ENCODE results near the gene USP15. TPM values are rescaled to one million over a fixed set of nuclear protein-coding genes. Genes with fewer than 3 reads are reported as not detected.
A peak's percentile ranks its signal among the peaks of the same experiment; 100 is the strongest.

Gene USP15
- total and polyA plus RNA-seq, 7 experiments from 2014 or later = 72.5 to 224 (median 175) TPM

GRCh38 chr12:62233805-62234204 lies 26.4 kb upstream of the USP15 start:
- peaks cover 0 to 28% (median 8%) of the 10 kb centered on the region in 11 donors for H3K9me3 Mint-ChIP-seq
- Histone ChIP-seq H3K4me1 (ENCODE audit: control insufficient read depth in 2 of 2, insufficient read depth in 2 of 2, low read length in 2 of 2) (no peaks in the 10 kb centered on the region), H3K27me3 (ENCODE audit: control insufficient read depth in 2 of 2, insufficient read depth in 2 of 2, low read length in 2 of 2) (peaks cover 0 to 4% of the 10 kb centered on the region in 2 donors), H3K4me3 (ENCODE audit: low read length) (no peak overlapping the region), H3K36me3 (ENCODE audit: control insufficient read depth in 2 of 3, insufficient read depth in 3 of 3, low read length in 3 of 3) (no peaks in the 10 kb centered on the region), H3K9me3 (ENCODE audit: control insufficient read depth in 2 of 3, low read length in 3 of 3) (no peaks in the 10 kb centered on the region), H3K27ac (ENCODE audit: low read depth, low read length) (no peak overlapping the region)
- no peak overlapping the region for H3K27ac Mint-ChIP-seq
- intact Hi-C loops (cut with micrococcal nuclease) = no loop called here
- ChIA-PET CTCF (no interaction called here), POLR2A (no interaction called here)
- no peaks in the 10 kb centered on the region for H3K4me1 Mint-ChIP-seq
- H3K27me3 Mint-ChIP-seq = peaks cover 0 to 25% (median 0%) of the 10 kb centered on the region in 5 donors
- H3K36me3 Mint-ChIP-seq = peaks cover 0 to 10% (median 8%) of the 10 kb centered on the region in 5 donors
- no peak for ATAC-seq
- DNase-seq = no peak
- H3K4me3 Mint-ChIP-seq = no peak overlapping the region

- H3K9me3 Mint-ChIP-seq = peaks cover 0 to 18% (median 8%) of the 10 kb centered on the region in 11 donors
- intact Hi-C loops (cut with micrococcal nuclease) = no loop called here
- peaks cover 0 to 6% (median 4%) of the 10 kb centered on the region in 7 donors for H3K4me1 Mint-ChIP-seq
- CTCF ChIA-PET = no interaction called here
- no peak overlapping the region for H3K27ac Mint-ChIP-seq
- no peaks in the 10 kb centered on the region for H3K9me3 ChIP-seq (ENCODE audit: control insufficient read depth in 2 of 3, low read length in 3 of 3)
- no peaks in the 10 kb centered on the region for H3K36me3 ChIP-seq (ENCODE audit: control insufficient read depth in 2 of 3, insufficient read depth in 3 of 3, low read length in 3 of 3)
- peaks cover 0 to 12% (median 6%) of the 10 kb centered on the region in 5 donors for H3K36me3 Mint-ChIP-seq
- POLR2A ChIA-PET = interaction anchor here (1.3 kb wide), 1 partner anchor 12 kb away, joined by 3 read pairs; no protein-coding TSS in a partner anchor
- ATAC-seq = no peak
- no peak overlapping the region for H3K4me3 ChIP-seq (ENCODE audit: low read length)
- H3K27me3 ChIP-seq (ENCODE audit: control insufficient read depth in 2 of 2, insufficient read depth in 2 of 2, low read length in 2 of 2) = peaks cover 0 to 4% of the 10 kb centered on the region in 2 donors
- peaks cover 0 to 35% (median 6%) of the 10 kb centered on the region in 5 donors for H3K27me3 Mint-ChIP-seq
- no peaks in the 10 kb centered on the region for H3K4me1 ChIP-seq (ENCODE audit: control insufficient read depth in 2 of 2, insufficient read depth in 2 of 2, low read length in 2 of 2)
- H3K4me3 Mint-ChIP-seq = no peak overlapping the region
- no peak for DNase-seq
- no peak overlapping the region for H3K27ac ChIP-seq (ENCODE audit: low read depth, low read length)
Observed at GRCh38 chr12:62239571-62239970, 20.6 kb upstream of the USP15 start.

- Histone ChIP-seq H3K4me3 (ENCODE audit: low read length) (no peak overlapping the region), H3K9me3 (ENCODE audit: control insufficient read depth in 2 of 3, low read length in 3 of 3) (no peaks in the 10 kb centered on the region), H3K27me3 (ENCODE audit: control insufficient read depth in 2 of 2, insufficient read depth in 2 of 2, low read length in 2 of 2) (no peaks in the 10 kb centered on the region), H3K36me3 (ENCODE audit: control insufficient read depth in 2 of 3, insufficient read depth in 3 of 3, low read length in 3 of 3) (no peaks in the 10 kb centered on the region), H3K4me1 (ENCODE audit: control insufficient read depth in 2 of 2, insufficient read depth in 2 of 2, low read length in 2 of 2) (peaks cover 0 to 18% of the 10 kb centered on the region in 2 donors), H3K27ac (ENCODE audit: low read depth, low read length) (no peak overlapping the region)
- H3K4me3 Mint-ChIP-seq = no peak overlapping the region
- H3K9me3 Mint-ChIP-seq = peaks cover 0 to 2% (median 0%) of the 10 kb centered on the region in 11 donors
- peaks cover 17 to 33% (median 31%) of the 10 kb centered on the region in 7 donors for H3K4me1 Mint-ChIP-seq
- POLR2A ChIA-PET = no interaction called here
- CTCF ChIA-PET = interaction anchor here (0.6 to 1.0 kb wide), 3 partner anchors 11 to 37 kb away, joined by 3 read pairs; no protein-coding TSS in a partner anchor
- H3K36me3 Mint-ChIP-seq = peaks cover 0 to 19% (median 0%) of the 10 kb centered on the region in 5 donors
- peaks cover 0 to 5% (median 0%) of the 10 kb centered on the region in 5 donors for H3K27me3 Mint-ChIP-seq
- H3K27ac Mint-ChIP-seq = no peak overlapping the region
- DNase-seq (no peak), ATAC-seq (no peak)
- intact Hi-C loops (cut with micrococcal nuclease) = no loop called here
Observed at GRCh38 chr12:62247281-62248045, 12.7 kb upstream of the USP15 start.

- ChIA-PET POLR2A (interaction anchor here (1.1 kb wide), 1 partner anchor 11 kb away, joined by 5 read pairs; no protein-coding TSS in a partner anchor), CTCF (interaction anchor here (0.6 kb wide), 1 partner anchor 56 kb away, joined by 3 read pairs; no protein-coding TSS in a partner anchor)
- H3K4me3 ChIP-seq (ENCODE audit: low read length) = no peak overlapping the region
- peaks cover 0 to 33% (median 8%) of the 10 kb centered on the region in 5 donors for H3K36me3 Mint-ChIP-seq
- H3K4me1 Mint-ChIP-seq = peaks cover 21 to 47% (median 38%) of the 10 kb centered on the region in 7 donors
- H3K4me3 Mint-ChIP-seq = no peak overlapping the region
- peaks cover 0 to 8% (median 0%) of the 10 kb centered on the region in 11 donors for H3K9me3 Mint-ChIP-seq
- no peaks in the 10 kb centered on the region for H3K9me3 ChIP-seq (ENCODE audit: control insufficient read depth in 2 of 3, low read length in 3 of 3)
- DNase-seq (no peak), ATAC-seq (no peak)
- H3K27me3 Mint-ChIP-seq = peaks cover 0 to 3% (median 0%) of the 10 kb centered on the region in 5 donors
- intact Hi-C loops (cut with micrococcal nuclease) = no loop called here
- peak overlapping the region in 1 of 9 donors; percentile 26 for H3K27ac Mint-ChIP-seq
- no peaks in the 10 kb centered on the region for H3K36me3 ChIP-seq (ENCODE audit: control insufficient read depth in 2 of 3, insufficient read depth in 3 of 3, low read length in 3 of 3)
- H3K27me3 ChIP-seq (ENCODE audit: control insufficient read depth in 2 of 2, insufficient read depth in 2 of 2, low read length in 2 of 2) = no peaks in the 10 kb centered on the region
- H3K4me1 ChIP-seq (ENCODE audit: control insufficient read depth in 2 of 2, insufficient read depth in 2 of 2, low read length in 2 of 2) = peaks cover 0 to 18% of the 10 kb centered on the region in 2 donors
- no peak overlapping the region for H3K27ac ChIP-seq (ENCODE audit: low read depth, low read length)
Observed at GRCh38 chr12:62248873-62249272, 11.3 kb upstream of the USP15 start.

GRCh38 chr12:62249419-62249818 lies 10.8 kb upstream of the USP15 start:
- Mint-ChIP-seq H3K4me3 (no peak overlapping the region), H3K27me3 (peaks cover 0 to 3% (median 0%) of the 10 kb centered on the region in 5 donors), H3K36me3 (peaks cover 0 to 33% (median 8%) of the 10 kb centered on the region in 5 donors), H3K9me3 (peaks cover 0 to 8% (median 0%) of the 10 kb centered on the region in 11 donors), H3K27ac (peak overlapping the region in 2 of 9 donors; percentile 26 to 75), H3K4me1 (peaks cover 21 to 48% (median 38%) of the 10 kb centered on the region in 7 donors)
- no peaks in the 10 kb centered on the region for H3K27me3 ChIP-seq (ENCODE audit: control insufficient read depth in 2 of 2, insufficient read depth in 2 of 2, low read length in 2 of 2)
- intact Hi-C loops (cut with micrococcal nuclease) = no loop called here
- ChIA-PET POLR2A (no interaction called here), CTCF (interaction anchor here (0.6 kb wide), 2 partner anchors 56 to 404 kb away, joined by 3 read pairs; no protein-coding TSS in a partner anchor)
- no peak for ATAC-seq
- no peak overlapping the region for H3K4me3 ChIP-seq (ENCODE audit: low read length)
- no peaks in the 10 kb centered on the region for H3K36me3 ChIP-seq (ENCODE audit: control insufficient read depth in 2 of 3, insufficient read depth in 3 of 3, low read length in 3 of 3)
- no peaks in the 10 kb centered on the region for H3K9me3 ChIP-seq (ENCODE audit: control insufficient read depth in 2 of 3, low read length in 3 of 3)
- H3K27ac ChIP-seq (ENCODE audit: low read depth, low read length) = no peak overlapping the region
- no peak for DNase-seq
- H3K4me1 ChIP-seq (ENCODE audit: control insufficient read depth in 2 of 2, insufficient read depth in 2 of 2, low read length in 2 of 2) = peaks cover 0 to 18% of the 10 kb centered on the region in 2 donors

- peaks cover 0 to 36% (median 8%) of the 10 kb centered on the region in 5 donors for H3K36me3 Mint-ChIP-seq
- ChIA-PET CTCF (interaction anchor here (0.5 to 1.1 kb wide), 2 partner anchors 13 to 39 kb away, joined by 3 read pairs; no protein-coding TSS in a partner anchor), POLR2A (interaction anchor here (1.1 to 2.2 kb wide), 2 partner anchors 9 to 12 kb away, joined by 3 to 20 read pairs; partner anchors contain the start of gene USP15)
- H3K4me1 Mint-ChIP-seq = peaks cover 21 to 48% (median 38%) of the 10 kb centered on the region in 7 donors
- DNase-seq = peak in 4 of 9 donors; percentile 12 to 34 (median 24)
- peaks cover 0 to 8% (median 0%) of the 10 kb centered on the region in 11 donors for H3K9me3 Mint-ChIP-seq
- H3K36me3 ChIP-seq (ENCODE audit: control insufficient read depth in 2 of 3, insufficient read depth in 3 of 3, low read length in 3 of 3) = no peaks in the 10 kb centered on the region
- peak; percentile 42 for ATAC-seq
- peak overlapping the region; percentile 46 to 84 (median 78) for H3K4me3 Mint-ChIP-seq
- H3K27ac Mint-ChIP-seq = peak overlapping the region; percentile 86 to 99 (median 93)
- no peaks in the 10 kb centered on the region for H3K9me3 ChIP-seq (ENCODE audit: control insufficient read depth in 2 of 3, low read length in 3 of 3)
- intact Hi-C loops (cut with micrococcal nuclease) = loop anchor here in 1 of 2 donors (1.0 to 2.0 kb wide), 2 partner anchors 8 to 36 kb away; no protein-coding TSS in a partner anchor
- no peaks in the 10 kb centered on the region for H3K27me3 ChIP-seq (ENCODE audit: control insufficient read depth in 2 of 2, insufficient read depth in 2 of 2, low read length in 2 of 2)
- peaks cover 0 to 3% (median 0%) of the 10 kb centered on the region in 5 donors for H3K27me3 Mint-ChIP-seq
- H3K4me1 ChIP-seq (ENCODE audit: control insufficient read depth in 2 of 2, insufficient read depth in 2 of 2, low read length in 2 of 2) = peaks cover 0 to 18% of the 10 kb centered on the region in 2 donors
- H3K4me3 ChIP-seq (ENCODE audit: low read length) = no peak overlapping the region
- H3K27ac ChIP-seq (ENCODE audit: low read depth, low read length) = peak overlapping the region; percentile 53
Observed at GRCh38 chr12:62250671-62251608, 9.3 kb upstream of the USP15 start.

All from naive thymus-derived CD4-positive, alpha-beta T cell (primary cell).